SU-DHL-6 (cell line): ENCODE measurements around the gene TTC39B.

Experiments used
- H2AFZ ChIP-seq: fragments of 200-600 bp; sonication (generic); 2 replicates; pipeline ENCODE4 v1.6.1; 2014; ENCODE audit warnings: low read depth, mild to moderate bottlenecking, moderate library complexity, mixed read lengths, antibody characterized with exemption, low read length; ENCODE audit not compliant: severe bottlenecking
- H3F3A ChIP-seq: fragments of 200-600 bp; shearing (Covaris generic); 2 replicates; pipeline ENCODE4 v1.6.0; 2016; ENCODE audit warnings: antibody characterized with exemption, mild to moderate bottlenecking; ENCODE audit not compliant: insufficient read depth
- H3K27ac ChIP-seq: fragments of 200-600 bp; sonication (generic); 2 replicates; pipeline ENCODE4 v1.5.1; 2016; ENCODE audit warnings: low read depth, mild to moderate bottlenecking, low read length, moderate library complexity, mixed read lengths
- H3K27me3 ChIP-seq: fragments of 200-600 bp; sonication (generic), shearing (Covaris generic); 2 replicates; pipeline ENCODE4 v1.6.0; 2014; ENCODE audit warnings: mild to moderate bottlenecking, low read length
- H3K36me3 ChIP-seq: fragments of 200-600 bp; sonication (generic); 2 replicates; pipeline ENCODE4 v1.6.1; 2014; ENCODE audit warnings: mild to moderate bottlenecking, low read length, mixed read lengths
- H3K4me2 ChIP-seq: fragments of 300-600, 200-600 bp; shearing (Covaris generic), sonication (generic); 2 replicates; pipeline ENCODE4 v1.6.0; 2014; ENCODE audit warnings: low read length, low read depth, mild to moderate bottlenecking; ENCODE audit not compliant: poor library complexity, severe bottlenecking
- H3K4me3 ChIP-seq: fragments of 200-600 bp; sonication (generic); 2 replicates; pipeline ENCODE4 v1.5.1; 2014; ENCODE audit warnings: antibody characterized with exemption, low read length, mild to moderate bottlenecking, mixed read lengths; ENCODE audit not compliant: insufficient read depth, poor library complexity, severe bottlenecking
- H3K79me2 ChIP-seq: fragments of 200-600 bp; sonication (generic); 2 replicates; pipeline ENCODE4 v1.6.1; 2014; ENCODE audit warnings: mild to moderate bottlenecking, low read length, moderate library complexity; ENCODE audit not compliant: insufficient read depth
- H3K9ac ChIP-seq: fragments of 200-600 bp; sonication (generic); 2 replicates; pipeline ENCODE4 v1.7.0; 2014; ENCODE audit warnings: mild to moderate bottlenecking, low read length
- H3K9me2 ChIP-seq: fragments of 200-600 bp; sonication (generic); replicated peaks from 2 replicates; pipeline ENCODE4 v1.6.1; 2014; ENCODE audit warnings: low read length; ENCODE audit not compliant: insufficient read depth
- H3K9me3 ChIP-seq: fragments of 200-600 bp; sonication (generic); 2 replicates; pipeline ENCODE4 v1.6.1; 2014; ENCODE audit warnings: low read length, mixed read lengths; ENCODE audit not compliant: insufficient read depth
- H4K20me1 ChIP-seq: fragments of 200-600 bp; sonication (generic); 2 replicates; pipeline ENCODE4 v1.6.1; 2014; ENCODE audit warnings: low read depth, mild to moderate bottlenecking, antibody characterized with exemption, low read length, moderate library complexity, mixed read lengths
- CTCF ChIP-seq: fragments of 200-600 bp; sonication (generic); IDR thresholded peaks from one replicate; pipeline ENCODE4 v1.5.1; 2017; ENCODE audit warnings: antibody characterized with exemption, mild to moderate bottlenecking, low read length, moderate library complexity; ENCODE audit not compliant: insufficient read depth, poor library complexity, severe bottlenecking
- EZH2phosphoT487 ChIP-seq: fragments of 200-600 bp; sonication (generic), shearing (Covaris generic); conservative IDR thresholded peaks from 2 replicates; pipeline ENCODE4 v1.6.1; 2018; ENCODE audit warnings: mild to moderate bottlenecking, antibody characterized with exemption, low read length, moderate library complexity, mixed read lengths

TTC39B gene

GRCh38 chr9:15299374-15299939 lies 7.6 kb downstream of the TTC39B start:
- TF ChIP-seq EZH2phosphoT487 (no peak), CTCF (no peak)
- Histone ChIP-seq H3K4me2 (no peak overlapping the region), H3K27me3 (no peaks in the 10 kb centered on the region), H3K9me3 (no peaks in the 10 kb centered on the region), H3K27ac (no peak overlapping the region), H4K20me1 (no peaks in the 10 kb centered on the region), H3K79me2 (no peaks in the 10 kb centered on the region), H3K4me3 (no peak overlapping the region), H3F3A (no peaks in the 10 kb centered on the region), H3K9me2 (no peaks in the 10 kb centered on the region), H3K36me3 (no peaks in the 10 kb centered on the region), H3K9ac (no peak overlapping the region), H2AFZ (no peak overlapping the region)

- H3K4me2 ChIP-seq = no peak overlapping the region
- H3K27ac ChIP-seq = no peak overlapping the region
- no peak overlapping the region for H3K9ac ChIP-seq
- TF ChIP-seq CTCF = no peak
- TF ChIP-seq EZH2phosphoT487 = no peak
- no peaks in the 10 kb centered on the region for H3K36me3 ChIP-seq
- H4K20me1 ChIP-seq = no peaks in the 10 kb centered on the region
- no peak overlapping the region for H3K4me3 ChIP-seq
- H3F3A ChIP-seq = no peaks in the 10 kb centered on the region
- H3K9me3 ChIP-seq = no peaks in the 10 kb centered on the region
- no peaks in the 10 kb centered on the region for H3K79me2 ChIP-seq
- H3K9me2 ChIP-seq = no peaks in the 10 kb centered on the region
- H2AFZ ChIP-seq = no peak overlapping the region
- no peaks in the 10 kb centered on the region for H3K27me3 ChIP-seq
Measured at GRCh38 chr9:15298362-15298761, 8.7 kb downstream of the TTC39B start.

- Histone ChIP-seq H3K4me3 (no peak overlapping the region), H3K36me3 (no peaks in the 10 kb centered on the region), H3F3A (no peaks in the 10 kb centered on the region), H3K9me3 (no peaks in the 10 kb centered on the region), H3K9ac (no peak overlapping the region), H3K79me2 (no peaks in the 10 kb centered on the region), H4K20me1 (no peaks in the 10 kb centered on the region), H3K27me3 (no peaks in the 10 kb centered on the region), H2AFZ (no peak overlapping the region), H3K27ac (no peak overlapping the region), H3K4me2 (peak overlapping the region; percentile 26), H3K9me2 (no peaks in the 10 kb centered on the region)
- TF ChIP-seq CTCF (no peak), EZH2phosphoT487 (no peak)
Measured at GRCh38 chr9:15295761-15296405, 11.1 kb downstream of the TTC39B start.
